ENCODE data around the gene PLVAP.

PLVAP gene

DNA sequence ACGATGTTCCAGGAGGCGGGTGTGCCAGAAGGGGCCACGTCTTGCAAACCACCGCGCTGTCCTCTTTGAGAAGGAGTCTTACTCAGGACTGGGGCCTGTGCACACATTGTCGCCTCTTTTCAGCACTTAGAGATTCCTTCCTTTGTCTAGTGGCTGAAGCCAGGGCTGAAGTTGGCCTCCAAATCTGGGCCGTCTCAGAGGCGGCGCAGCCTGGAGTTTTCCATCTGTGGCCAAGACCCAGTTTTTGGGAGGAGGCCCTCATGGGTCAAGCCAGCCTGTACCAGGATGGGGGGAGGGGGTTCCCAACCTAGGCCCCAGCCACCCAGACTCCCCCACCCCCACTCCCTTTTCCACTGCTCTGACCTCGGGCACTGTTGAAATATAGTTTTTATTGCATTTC is 54.3 kb downstream of the PLVAP start:
- no peak for TF ChIP-seq POLR2AphosphoS5 (IDR thresholded peaks at IDR 0.05; ENCODE audit: low read depth, low read length)

DNA sequence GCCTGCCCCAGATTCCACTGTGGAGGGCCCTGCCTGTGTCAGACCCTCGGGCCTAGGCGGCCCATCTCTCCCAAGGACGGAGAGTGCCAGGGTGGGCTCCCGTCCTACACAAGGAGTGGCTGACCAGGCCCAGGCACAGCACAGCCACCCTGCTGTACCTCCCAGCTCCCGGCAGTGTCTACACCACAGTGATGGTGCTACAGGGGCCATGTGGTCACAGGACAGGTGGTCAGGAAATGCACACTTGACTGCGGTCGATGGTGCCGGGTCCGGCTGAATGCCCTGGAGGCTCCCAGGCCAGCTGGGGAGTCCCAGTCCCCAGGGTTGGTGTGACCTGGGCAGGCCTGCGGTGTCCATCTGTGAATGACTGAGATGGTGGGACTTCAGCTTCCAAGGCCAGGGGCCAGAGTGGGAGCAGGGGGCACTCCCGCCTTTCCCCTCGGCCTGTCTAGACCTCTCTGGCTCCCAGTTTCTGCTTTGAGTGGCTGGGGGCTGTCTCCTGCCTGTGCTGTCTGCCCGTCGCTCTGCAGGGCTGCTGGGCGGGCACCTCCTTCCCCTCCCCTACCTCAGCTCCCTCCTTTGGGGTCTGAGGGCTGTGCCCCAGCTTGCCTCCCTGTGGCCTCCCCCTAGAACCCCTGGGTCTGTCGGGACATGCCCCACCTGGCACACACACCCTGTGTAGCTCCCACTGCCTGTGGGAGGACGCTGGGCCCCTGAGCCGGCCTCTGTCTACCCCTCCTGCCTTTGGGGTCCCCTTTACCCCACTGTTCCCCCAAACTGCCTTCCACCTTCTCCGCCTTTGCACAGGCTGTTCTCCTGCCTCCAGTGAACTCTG is 55.3 kb downstream of the PLVAP start:
- no peak for TF ChIP-seq SIN3A (IDR thresholded peaks at IDR 0.05; ENCODE audit: borderline replicate concordance, insufficient read depth, low read length)
- TF ChIP-seq FOXP2 (optimal IDR thresholded peaks at IDR 0.05; ENCODE audit: borderline replicate concordance, extremely low read depth, extremely low read length, insufficient read depth), result no peak
- TF ChIP-seq, protein P1, sequence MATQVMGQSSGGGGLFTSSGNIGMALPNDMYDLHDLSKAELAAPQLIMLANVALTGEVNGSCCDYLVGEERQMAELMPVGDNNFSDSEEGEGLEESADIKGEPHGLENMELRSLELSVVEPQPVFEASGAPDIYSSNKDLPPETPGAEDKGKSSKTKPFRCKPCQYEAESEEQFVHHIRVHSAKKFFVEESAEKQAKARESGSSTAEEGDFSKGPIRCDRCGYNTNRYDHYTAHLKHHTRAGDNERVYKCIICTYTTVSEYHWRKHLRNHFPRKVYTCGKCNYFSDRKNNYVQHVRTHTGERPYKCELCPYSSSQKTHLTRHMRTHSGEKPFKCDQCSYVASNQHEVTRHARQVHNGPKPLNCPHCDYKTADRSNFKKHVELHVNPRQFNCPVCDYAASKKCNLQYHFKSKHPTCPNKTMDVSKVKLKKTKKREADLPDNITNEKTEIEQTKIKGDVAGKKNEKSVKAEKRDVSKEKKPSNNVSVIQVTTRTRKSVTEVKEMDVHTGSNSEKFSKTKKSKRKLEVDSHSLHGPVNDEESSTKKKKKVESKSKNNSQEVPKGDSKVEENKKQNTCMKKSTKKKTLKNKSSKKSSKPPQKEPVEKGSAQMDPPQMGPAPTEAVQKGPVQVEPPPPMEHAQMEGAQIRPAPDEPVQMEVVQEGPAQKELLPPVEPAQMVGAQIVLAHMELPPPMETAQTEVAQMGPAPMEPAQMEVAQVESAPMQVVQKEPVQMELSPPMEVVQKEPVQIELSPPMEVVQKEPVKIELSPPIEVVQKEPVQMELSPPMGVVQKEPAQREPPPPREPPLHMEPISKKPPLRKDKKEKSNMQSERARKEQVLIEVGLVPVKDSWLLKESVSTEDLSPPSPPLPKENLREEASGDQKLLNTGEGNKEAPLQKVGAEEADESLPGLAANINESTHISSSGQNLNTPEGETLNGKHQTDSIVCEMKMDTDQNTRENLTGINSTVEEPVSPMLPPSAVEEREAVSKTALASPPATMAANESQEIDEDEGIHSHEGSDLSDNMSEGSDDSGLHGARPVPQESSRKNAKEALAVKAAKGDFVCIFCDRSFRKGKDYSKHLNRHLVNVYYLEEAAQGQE (IDR thresholded peaks at IDR 0.05; ENCODE audit: insufficient read depth in 1 of 2, low read depth in 2 of 2, low read length in 2 of 2), result no peak
- TF ChIP-seq POLR2AphosphoS5 (IDR thresholded peaks at IDR 0.05; ENCODE audit: low read depth, low read length), result no peak
- TF ChIP-seq TAF1 (IDR thresholded peaks at IDR 0.05; ENCODE audit: borderline replicate concordance, insufficient read depth, low read length), result no peak

- no peak for TF ChIP-seq SIN3A (IDR thresholded peaks at IDR 0.05; ENCODE audit: borderline replicate concordance, insufficient read depth, low read length)
- no peak for TF ChIP-seq POLR2AphosphoS5 (IDR thresholded peaks at IDR 0.05; ENCODE audit: low read depth, low read length)
- no peak for TF ChIP-seq TAF1 (IDR thresholded peaks at IDR 0.05; ENCODE audit: borderline replicate concordance, insufficient read depth, low read length)
- TF ChIP-seq, protein P1 (IDR thresholded peaks at IDR 0.05; ENCODE audit: insufficient read depth in 1 of 2, low read depth in 2 of 2, low read length in 2 of 2), result no peak
- TF ChIP-seq FOXP2 (optimal IDR thresholded peaks at IDR 0.05; ENCODE audit: borderline replicate concordance, extremely low read depth, extremely low read length, insufficient read depth), result no peak
Observed at GRCh38 chr19:17320435-17320834, 56.7 kb downstream of the PLVAP start.

DNA sequence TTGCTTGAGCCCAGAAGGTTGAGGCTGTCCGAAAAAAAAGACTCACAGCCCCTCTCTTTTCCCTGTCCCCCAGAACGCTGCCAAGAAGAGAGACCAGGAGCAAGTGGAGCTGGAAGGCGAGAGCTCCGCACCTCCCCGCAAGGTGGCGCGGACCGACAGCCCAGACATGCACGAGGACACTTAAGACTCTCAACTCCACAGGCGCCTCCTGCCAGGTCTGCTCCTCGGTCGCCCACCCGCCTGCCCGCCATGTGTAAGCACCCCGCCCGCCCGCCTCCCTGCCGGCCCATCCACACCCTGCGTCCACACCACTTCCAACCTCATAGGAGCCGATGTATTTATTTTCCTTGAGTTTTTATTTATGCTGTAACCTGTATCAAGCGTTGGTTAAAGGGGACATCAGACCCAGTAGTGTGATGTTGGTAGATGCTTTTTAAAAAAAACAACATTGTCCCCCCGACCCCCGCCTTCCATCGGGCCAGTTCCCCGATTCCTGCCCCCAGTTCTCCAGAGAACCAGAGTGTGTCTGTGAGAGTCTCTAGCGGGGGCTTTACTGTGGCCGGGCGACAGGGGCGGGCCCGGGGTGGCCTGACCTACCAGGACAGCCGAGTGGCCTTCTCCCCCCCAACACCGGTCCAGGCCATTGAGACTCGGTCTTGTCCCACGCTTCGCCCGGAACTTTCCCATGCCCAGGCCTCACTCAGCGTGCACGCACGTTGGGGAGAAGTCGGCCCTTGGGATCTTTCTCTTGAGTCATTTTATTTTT is 57.5 kb downstream of the PLVAP start:
- TF ChIP-seq, protein P1 (IDR thresholded peaks at IDR 0.05; ENCODE audit: insufficient read depth in 1 of 2, low read depth in 2 of 2, low read length in 2 of 2), result no peak
- no peak for TF ChIP-seq POLR2AphosphoS5 (IDR thresholded peaks at IDR 0.05; ENCODE audit: low read depth, low read length)

DNA sequence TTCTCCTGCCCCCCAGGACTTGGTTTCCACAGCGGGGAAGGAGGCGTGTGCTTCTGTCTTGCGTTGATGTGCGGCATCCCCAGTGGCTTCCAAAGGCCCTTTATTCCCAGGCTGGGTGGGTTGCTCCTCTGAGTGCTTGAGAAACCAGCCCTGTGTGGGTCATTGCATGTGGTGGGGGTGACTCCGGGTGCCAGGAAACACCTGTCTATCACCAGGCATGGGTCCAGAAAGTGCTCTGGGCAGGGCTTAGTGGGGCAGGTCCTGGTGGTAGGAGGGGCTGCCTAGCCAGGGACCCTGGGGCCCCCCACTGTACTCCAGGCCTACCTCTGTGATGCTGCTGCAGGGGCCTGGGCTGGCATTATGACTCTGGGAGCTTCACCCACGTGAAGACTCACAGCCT is 58.2 kb downstream of the PLVAP start:
- TF ChIP-seq, protein P1 (IDR thresholded peaks at IDR 0.05; ENCODE audit: insufficient read depth in 1 of 2, low read depth in 2 of 2, low read length in 2 of 2), result no peak
- TF ChIP-seq TAF1 (IDR thresholded peaks at IDR 0.05; ENCODE audit: borderline replicate concordance, insufficient read depth, low read length), result no peak
- no peak for TF ChIP-seq FOXP2 (optimal IDR thresholded peaks at IDR 0.05; ENCODE audit: borderline replicate concordance, extremely low read depth, extremely low read length, insufficient read depth)
- no peak for TF ChIP-seq POLR2AphosphoS5 (IDR thresholded peaks at IDR 0.05; ENCODE audit: low read depth, low read length)
- no peak for TF ChIP-seq SIN3A (IDR thresholded peaks at IDR 0.05; ENCODE audit: borderline replicate concordance, insufficient read depth, low read length)
